Chondrocyte (in vitro differentiated cells): ENCODE data around the gene MX2. TPM values are rescaled to one million over a fixed set of nuclear protein-coding genes. Genes with fewer than 3 reads are reported as not detected.

ENCODE experiments used
- DNase-seq: peaks from one replicate; pipeline ENCODE4 v3.0.0; 2021; ENCODE audit warnings: mixed read lengths, low spot score
- H3K27ac Mint-ChIP-seq: one replicate; pipeline ENCODE4 v1.8.0; 2021; ENCODE audit warnings: mild to moderate bottlenecking, moderate library complexity, mixed read lengths; ENCODE audit not compliant: unreplicated experiment
- H3K27me3 Mint-ChIP-seq: 2 replicates; pipeline ENCODE4 v1.8.0; 2021; ENCODE audit warnings: low read depth, mixed read lengths
- H3K36me3 Mint-ChIP-seq: 2 replicates; pipeline ENCODE4 v1.8.0; 2021; ENCODE audit warnings: low read depth, mixed read lengths
- H3K4me1 Mint-ChIP-seq: 2 replicates; pipeline ENCODE4 v1.8.0; 2021; ENCODE audit warnings: low read depth, mild to moderate bottlenecking, mixed read lengths
- H3K4me3 Mint-ChIP-seq: one replicate; pipeline ENCODE4 v1.8.0; 2021; ENCODE audit warnings: mild to moderate bottlenecking, moderate library complexity, mixed read lengths; ENCODE audit not compliant: unreplicated experiment
- H3K9me3 Mint-ChIP-seq: 2 replicates; pipeline ENCODE4 v1.8.0; 2021; ENCODE audit warnings: low read depth, mixed read lengths
- CTCF ChIP-seq: fragments of 200-600 bp; sonication (generic); IDR thresholded peaks from 2 replicates; pipeline ENCODE4 v1.5.0; 2021; ENCODE audit warnings: antibody characterized with exemption, mild to moderate bottlenecking, moderate library complexity
- total RNA-seq: library from RNA; stranded (reverse); gene quantifications from 3 replicates; pipeline ENCODE4 v1.2.1, GENCODE V29; 2021

The MX2 gene
- total RNA-seq, 1 donor from 2014 or later, result not detected

- H3K4me1 Mint-ChIP-seq, result peaks cover 5% of the 10 kb centered on the region
- no peak for TF ChIP-seq CTCF
- no peak overlapping the region for H3K4me3 Mint-ChIP-seq
- no peaks in the 10 kb centered on the region for H3K9me3 Mint-ChIP-seq
- no peak overlapping the region for H3K27ac Mint-ChIP-seq
- peaks cover 14% of the 10 kb centered on the region for H3K27me3 Mint-ChIP-seq
- H3K36me3 Mint-ChIP-seq, result no peaks in the 10 kb centered on the region
- no peak for DNase-seq
These were observed 6.3 kb downstream of the MX2 start for GRCh38 chr21:41367945-41368734.

DNA sequence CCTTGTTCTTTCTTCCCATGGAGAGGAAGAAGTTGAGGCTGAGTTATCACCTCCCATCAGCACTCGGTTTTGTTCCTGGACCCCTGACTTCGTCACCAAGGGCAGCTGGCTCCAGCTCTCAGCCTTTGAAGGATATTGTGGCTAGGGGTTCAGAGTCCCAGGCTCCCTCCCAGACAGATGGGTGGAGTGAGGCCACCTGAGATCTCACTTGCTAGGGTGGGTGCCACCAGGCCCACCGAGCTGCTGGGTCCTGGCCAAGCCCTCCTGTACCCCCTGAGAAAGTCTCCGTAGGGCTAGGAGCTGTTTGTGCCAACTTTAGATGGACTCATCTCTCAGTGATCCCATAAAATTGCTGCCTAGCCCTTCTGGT lies 6.9 kb downstream of the MX2 start:
- no peak overlapping the region for H3K27ac Mint-ChIP-seq
- no peaks in the 10 kb centered on the region for H3K36me3 Mint-ChIP-seq
- no peak for DNase-seq
- no peaks in the 10 kb centered on the region for H3K9me3 Mint-ChIP-seq
- peaks cover 5% of the 10 kb centered on the region for H3K4me1 Mint-ChIP-seq
- peak overlapping the region; percentile 44 for H3K4me3 Mint-ChIP-seq
- no peak for TF ChIP-seq CTCF
- H3K27me3 Mint-ChIP-seq, result peaks cover 14% of the 10 kb centered on the region

GRCh38 chr21:41369105-41369919 lies 7.5 kb downstream of the MX2 start:
- Mint-ChIP-seq H3K27me3 (peaks cover 14% of the 10 kb centered on the region), H3K4me1 (peaks cover 5% of the 10 kb centered on the region), H3K9me3 (no peaks in the 10 kb centered on the region), H3K36me3 (no peaks in the 10 kb centered on the region), H3K4me3 (peak overlapping the region; percentile 44), H3K27ac (no peak overlapping the region)
- TF ChIP-seq CTCF, result peak; percentile 39
- peak; percentile 75 for DNase-seq

GRCh38 chr21:41369920-41370839 lies 8.4 kb downstream of the MX2 start:
- Mint-ChIP-seq H3K4me3 (no peak overlapping the region), H3K27me3 (peaks cover 16% of the 10 kb centered on the region), H3K9me3 (no peaks in the 10 kb centered on the region), H3K27ac (no peak overlapping the region), H3K4me1 (peaks cover 5% of the 10 kb centered on the region), H3K36me3 (no peaks in the 10 kb centered on the region)
- peak; percentile 63 for DNase-seq
- no peak for TF ChIP-seq CTCF
